GM21737 (cell line): Measurements from ENCODE around the gene ATG4B.

Source experiments
- ATAC-seq: cut with Tn5 transposase; IDR thresholded peaks from one replicate; pipeline ENCODE4 v1.9.1; 2021; ENCODE audit warnings: mild to moderate bottlenecking, moderate library complexity; ENCODE audit not compliant: unreplicated experiment

The ATG4B gene

DNA sequence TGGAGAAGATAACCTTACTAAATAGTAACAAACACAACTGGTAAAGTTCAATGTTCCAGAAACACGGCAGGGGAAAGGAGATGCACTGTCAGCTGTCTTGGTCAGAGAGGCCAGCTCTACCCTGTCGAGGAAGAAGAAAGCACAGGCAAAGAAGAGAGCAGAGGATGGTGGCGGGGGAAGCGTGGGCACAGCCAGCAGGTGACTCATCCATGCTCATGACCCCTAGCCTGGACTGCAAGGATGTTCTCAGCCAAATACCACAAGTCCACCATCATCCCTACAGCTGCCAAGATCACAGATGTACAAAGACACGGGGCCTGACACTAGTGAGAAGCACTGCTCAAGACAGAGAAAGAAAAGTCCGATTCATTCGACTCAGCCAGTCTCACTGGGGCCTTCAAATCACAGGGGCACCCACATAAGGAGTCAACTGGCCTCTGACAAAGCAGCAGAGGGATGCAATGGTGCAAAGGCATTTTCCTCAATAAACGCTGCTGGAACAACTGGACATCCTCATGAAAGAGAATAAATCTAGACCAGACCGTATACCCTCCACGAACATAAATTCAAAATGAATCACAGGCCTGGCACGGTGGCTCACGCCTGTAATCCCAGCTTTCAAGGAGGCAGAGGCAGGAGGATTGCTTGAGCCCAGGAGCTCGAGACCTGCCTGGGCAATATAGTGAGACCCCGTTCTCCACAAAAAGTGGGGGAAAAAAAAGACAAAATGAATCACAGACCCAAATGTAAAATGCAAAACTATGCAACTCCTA is 43.5 kb downstream of the ATG4B start:
- no peak for ATAC-seq

DNA sequence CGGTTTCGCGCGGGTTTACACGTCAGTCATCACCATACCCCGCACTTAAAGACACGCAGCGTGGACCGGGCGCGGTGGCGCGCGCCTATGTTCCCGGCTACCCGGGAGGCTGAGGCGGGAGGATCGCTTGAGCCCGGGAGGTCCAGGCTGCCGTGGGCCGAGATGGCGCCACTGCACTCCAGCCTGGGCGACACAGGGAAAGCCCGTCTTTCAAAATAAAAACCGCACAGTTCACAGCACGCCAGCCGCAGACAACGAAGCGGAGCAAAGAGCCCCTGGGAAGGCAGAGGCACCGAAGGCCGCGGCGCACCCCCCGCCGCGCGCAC is 48.8 kb downstream of the ATG4B start:
- ATAC-seq, result peak; percentile 8

DNA sequence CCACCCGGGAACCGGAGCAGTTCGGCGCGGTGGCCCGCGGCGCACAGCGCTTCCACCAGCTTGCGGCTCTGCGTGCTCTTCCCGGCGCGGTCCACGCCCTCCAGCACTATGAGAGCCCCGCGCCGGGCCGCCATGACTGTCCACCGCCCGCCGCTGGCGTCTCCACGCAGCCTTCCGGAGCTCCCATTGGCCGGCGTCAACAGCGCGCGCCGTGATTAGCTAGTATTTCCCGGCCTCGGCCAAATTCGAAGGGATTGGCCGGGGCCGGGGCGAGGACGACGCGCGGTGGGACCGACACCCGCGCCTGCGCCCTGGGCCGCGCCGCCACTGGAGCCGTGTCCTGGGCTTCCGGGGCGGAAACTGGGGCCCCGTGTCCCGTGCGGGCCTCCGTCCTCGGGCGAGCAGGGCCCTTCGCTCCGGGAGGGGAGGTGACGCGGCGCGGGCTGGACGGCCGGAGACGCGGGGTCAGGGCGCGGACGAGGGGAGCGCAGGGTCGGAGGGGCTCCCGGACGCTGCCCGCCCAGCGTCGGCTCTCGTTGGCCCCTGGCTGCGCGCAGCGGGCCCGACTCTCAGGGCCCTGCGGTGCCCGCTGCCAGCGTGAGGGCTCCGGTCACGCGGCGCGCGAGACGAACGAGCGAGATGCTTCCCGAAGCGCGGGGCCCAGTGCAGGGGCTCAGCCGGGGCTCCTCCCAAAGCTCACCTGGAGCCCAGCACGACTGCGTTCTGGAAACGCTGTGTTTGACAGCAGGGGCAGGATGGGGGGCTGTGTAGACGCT is 49.3 kb downstream of the ATG4B start, which contains the start of gene DTYMK:
Gene DTYMK (minus strand): TSS at position 166 of the 776 bp plus-strand sequence. CDS start 32 bp downstream, at position 134.
- ATAC-seq, result peak; percentile 92

DNA sequence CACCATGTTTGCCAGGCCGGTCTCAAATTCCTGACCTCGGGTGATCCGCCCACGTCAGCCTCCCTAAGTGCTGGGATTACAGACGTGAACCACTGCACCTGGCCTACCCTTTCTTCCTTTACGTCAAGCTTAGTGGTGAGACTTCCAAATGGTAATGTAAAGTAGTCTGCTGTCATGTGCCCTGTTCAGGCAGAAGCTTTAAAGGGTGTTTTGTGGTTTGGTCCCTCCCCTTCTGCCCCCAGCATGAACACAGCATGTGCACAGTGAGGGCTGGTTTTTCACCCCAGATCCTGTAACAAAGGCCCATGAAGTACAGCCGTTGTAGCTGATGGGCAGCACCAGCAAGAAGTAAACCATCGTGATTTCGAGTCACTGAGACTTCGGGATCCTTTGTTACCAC is 51.8 kb downstream of the ATG4B start:
- no peak for ATAC-seq

DNA sequence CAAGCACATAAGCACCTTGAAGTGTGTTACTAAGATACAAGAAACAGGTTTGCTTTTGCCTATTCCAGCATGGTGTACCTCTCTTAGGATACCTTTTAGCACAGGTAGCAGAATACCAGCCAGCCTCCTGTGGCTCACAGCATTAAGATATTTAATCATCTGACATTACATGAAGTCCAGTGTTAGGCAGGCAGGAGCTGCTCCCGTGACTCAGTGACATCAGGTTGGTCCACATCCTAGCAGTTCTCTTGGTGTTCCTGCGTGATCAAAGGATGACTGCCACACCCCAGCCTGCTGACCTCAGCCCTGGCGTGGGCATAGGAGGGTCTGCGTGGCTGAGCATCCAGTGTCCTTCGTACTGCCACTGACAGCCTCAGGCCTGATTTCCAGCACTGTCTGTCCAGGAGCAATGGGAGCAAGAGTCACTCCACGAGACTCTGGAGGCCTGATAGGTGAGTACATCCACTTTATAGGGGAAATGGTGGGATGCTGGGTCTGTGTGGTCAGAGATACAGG is 52.8 kb downstream of the ATG4B start:
- no peak for ATAC-seq

DNA sequence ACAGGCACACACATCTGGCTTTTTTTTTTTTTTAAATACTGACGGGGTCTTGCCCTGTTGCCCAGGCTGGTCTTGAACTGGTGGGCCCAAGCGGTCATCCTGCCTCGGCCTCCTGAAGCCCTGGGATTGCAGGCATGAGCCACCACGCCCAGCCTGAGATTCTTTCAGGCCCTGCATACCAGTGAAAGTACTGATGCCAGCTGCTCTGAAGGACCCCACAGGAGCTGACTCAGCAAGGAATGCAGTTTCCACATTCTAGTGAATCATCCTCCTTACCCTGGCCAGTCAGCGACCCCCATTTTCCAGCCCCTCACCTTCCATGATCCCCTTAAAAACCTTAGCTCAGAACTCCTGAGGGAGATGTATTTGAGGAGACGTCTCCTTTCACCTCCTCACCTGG is 55.0 kb downstream of the ATG4B start:
- no peak for ATAC-seq

DNA sequence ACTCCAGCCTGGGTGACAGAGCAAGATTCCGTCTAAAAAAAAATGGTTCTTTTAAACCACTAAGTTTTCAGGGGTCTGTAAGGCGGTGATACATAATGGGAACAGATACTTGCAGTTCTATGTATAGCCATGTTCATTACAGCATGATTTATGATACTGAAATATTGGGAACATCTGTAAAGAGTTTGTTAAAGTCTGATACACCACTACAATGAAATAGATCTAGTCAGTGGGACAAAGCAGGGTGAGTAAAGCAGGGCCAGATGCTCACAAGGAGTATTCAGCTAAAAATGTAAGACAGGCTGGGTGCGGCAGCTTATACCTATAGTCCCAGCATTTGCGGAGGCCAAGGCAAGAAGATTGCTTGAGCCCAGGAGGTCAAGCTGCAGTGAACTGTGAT is 58.2 kb downstream of the ATG4B start:
- no peak for ATAC-seq

DNA sequence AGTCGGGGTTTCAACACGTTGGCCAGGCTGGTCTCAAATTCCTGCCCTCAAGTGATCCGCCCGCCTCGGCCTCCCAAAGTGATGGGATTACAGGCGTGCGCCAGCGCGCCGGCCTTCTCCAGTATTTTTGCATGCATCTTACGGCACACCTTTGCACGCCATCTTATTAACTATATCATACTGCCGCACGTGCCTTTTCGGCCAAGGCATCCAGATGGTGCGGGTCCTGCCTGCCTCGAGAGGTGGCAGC is 63.6 kb downstream of the ATG4B start:
- no peak for ATAC-seq

DNA sequence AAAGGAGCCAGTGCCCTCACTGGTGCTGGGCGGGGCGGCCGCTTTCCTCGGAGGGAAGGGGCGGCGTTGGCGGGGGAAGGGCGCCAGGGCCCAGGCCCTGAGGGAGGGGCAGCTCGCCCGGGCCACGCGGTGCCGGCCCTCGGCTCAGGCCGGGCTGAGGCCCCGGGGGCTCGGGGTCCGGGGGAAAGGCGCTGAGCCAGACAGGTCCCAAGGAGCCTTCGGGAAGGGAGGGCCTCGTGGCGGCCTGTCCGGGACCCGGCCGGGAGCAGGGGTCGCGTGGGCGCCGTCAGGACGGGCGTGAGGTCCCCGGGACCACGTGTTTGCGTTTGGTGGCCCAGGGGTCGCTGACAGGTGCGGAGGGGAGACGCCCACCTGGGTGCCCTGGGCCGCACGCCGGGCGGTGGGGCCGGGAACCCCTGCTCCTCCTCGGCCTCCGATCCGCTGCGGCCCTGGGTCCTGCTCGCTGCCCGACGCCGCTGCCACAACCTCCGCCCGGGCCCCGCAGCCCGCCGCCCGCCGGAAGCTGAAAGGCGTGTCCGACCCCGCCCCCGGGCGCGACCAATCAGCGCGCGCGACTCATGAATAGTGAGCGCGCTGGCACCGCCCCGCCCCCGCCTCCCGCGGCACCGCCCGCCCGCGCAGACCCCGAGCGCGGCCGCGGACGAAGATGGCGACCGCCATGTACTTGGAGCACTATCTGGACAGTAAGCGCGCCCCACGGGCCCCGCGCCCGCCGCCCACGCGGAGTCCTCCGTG is 64.1 kb downstream of the ATG4B start, which contains the start of gene ING5:
Gene ING5 (plus strand): TSS at position 641 of the 756 bp plus-strand sequence. CDS start 27 bp downstream, at position 668.
- peak; percentile 52 for ATAC-seq

DNA sequence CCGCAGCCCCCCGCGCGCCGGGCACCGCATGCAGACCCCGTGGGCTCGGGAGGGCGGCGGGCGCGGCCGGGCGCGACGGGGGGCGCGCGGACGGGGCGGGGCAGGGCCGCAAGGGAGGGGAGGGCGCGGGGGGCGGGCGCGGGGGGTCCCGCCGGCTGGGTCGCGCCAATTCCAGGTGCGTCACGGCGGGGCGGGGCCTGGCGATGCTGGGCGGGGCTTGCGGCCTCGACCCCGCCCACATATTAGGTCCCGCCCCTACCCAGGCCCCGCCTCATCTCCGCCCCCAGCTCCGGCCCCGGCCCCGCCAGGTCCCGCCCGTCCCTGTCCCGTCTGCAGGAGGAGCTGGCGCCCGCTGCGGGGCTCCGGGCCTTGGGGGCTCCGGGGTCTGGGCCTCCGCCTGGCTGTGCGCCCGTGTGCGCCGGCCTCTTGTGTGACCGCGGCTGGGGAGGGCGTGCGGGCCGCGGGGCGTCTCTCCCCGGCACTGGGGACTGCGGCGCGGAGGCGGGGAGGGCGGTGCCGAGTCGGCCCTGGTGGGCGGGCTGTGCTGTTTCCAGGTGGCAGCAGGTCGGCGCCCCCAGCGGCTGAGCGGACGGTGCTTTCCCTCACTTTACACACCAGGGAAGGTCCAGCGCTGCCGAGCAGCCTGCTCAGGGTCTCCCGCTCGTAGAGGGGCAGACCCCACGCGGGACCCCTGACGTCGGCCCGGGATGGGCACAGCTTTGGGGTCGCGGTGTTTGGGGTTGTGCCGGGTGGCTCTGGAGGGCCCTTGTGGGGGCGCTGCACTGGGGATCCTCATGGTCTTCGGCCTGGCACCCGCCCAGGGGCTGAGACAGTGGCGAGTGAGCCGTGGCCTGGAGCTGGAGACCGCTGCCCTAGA is 64.9 kb downstream of the ATG4B start:
- ATAC-seq, result peak; percentile 63

DNA sequence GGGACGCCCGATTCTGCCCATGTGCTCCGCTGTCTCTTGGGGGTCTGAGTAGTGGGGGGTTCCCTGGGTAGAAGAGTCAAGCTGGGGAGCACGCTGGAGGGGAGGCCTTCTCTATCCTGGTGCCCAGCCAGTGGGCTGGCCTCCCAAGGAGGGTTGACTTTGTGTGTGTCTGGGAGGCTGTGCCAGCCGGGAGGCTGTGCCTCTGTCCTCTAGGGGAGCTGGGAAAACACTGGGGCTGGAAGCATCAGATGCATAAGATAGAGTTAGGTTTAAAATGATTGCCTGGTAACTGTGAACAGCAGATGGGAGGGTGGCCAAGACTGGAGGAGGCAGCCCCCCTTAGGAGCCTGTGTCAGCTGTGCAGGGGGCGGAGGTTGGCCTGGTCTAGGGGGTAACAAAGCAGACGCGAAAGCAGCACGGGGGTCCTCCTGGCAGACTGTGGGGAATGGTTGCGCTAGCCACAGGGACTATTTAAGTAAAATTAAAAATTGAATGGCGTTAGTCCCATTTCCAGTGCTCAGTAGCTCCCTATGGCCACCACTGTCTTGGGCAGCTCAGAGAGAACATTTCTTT is 65.6 kb downstream of the ATG4B start:
- no peak for ATAC-seq

DNA sequence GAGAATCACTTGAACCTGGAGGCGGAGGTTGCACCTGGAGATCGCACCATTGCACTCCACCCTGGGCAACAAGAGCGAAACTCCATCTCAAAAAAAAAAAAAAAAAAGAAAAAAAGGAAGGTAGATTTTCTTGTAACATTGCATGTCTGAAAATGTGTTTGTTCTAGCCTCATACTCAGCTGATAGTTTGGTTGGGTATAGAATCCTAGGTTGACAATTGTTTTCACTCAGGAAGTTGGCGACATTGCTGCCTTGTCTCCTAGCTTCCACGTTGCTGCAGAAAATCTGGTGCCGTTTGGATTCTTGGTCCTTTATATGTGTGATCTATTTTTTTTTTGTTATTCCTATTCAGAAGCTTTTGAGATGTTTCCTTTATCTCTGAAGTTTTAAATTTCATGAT is 69.0 kb downstream of the ATG4B start:
- ATAC-seq, result no peak

DNA sequence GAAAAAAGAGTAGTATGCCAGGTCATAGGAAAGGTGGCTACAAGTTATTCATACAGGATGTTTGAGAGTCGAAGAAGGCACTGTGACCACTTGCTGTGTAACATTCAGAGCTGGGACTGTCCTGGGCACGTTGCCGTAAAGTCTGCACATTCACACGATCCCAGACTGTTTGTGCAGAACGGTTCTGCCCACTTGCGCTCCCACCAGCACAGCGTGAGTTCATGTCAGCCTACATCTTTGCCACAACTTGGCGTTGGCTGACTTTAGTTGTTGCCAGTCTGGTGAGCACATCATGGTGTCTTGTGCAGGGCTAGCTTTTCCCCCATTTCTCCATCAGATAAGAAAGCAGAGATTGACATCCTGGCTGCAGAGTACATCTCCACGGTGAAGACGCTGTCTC is 71.4 kb downstream of the ATG4B start:
- no peak for ATAC-seq

DNA sequence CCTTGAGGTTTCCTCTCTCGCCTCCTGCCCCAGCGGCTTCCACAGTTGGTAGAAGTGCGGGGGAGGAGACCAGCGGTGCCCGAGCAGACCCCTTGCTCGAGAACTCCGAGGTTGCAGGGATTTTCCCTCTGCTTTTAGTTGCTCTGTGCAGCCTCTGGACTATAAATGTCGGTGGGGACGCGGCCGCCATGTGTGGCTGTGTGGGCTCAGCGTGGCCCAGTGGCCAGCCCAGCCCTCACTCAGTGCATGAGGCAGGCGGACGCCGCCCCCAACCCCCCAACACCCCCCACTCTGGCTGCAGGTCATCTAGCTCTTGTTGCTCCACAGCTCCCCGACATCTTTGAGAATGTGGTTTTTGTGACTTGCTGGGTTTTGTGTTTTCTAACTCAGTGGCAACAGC is 81.6 kb downstream of the ATG4B start:
- ATAC-seq, result no peak

DNA sequence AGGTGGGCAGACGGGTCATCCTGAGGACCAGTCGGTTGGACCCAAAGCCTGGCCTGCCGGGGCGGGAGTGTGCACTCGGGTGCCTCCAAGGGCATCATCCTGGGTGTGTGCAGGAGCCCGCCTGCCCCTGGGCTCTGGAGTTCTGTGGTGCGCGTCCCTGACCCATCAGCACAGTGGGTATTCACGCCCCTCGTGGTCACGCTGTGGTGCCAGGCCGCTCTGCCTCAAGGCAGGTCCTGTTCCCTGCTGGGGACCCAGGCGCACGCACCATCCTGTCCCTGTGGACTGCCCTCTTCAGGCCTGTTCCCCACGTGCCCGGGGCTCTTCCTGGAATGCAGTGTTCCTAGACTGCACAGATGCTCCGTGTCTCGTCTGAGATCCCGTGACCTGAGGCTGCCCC is 82.6 kb downstream of the ATG4B start:
- ATAC-seq, result no peak

DNA sequence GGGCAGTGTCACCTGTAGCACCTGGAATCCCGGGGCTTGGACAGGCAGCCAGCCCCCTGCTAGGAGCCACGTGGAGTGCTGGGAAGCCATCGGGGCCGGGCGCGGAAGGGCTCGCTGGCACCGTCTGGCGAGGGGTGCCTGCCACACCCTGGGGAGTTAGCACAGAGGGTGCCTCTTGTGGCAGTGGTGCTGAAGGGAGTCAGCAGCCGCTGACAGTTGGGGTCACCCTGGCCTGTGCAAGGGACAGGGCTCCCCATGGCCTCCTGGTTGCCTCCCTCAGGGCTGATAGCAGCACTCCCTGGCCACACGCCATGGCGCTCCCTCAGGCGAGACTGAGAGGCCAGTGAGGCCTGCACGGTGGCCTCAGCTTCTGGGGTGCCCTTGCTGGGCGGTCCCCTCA is 83.1 kb downstream of the ATG4B start:
- no peak for ATAC-seq

DNA sequence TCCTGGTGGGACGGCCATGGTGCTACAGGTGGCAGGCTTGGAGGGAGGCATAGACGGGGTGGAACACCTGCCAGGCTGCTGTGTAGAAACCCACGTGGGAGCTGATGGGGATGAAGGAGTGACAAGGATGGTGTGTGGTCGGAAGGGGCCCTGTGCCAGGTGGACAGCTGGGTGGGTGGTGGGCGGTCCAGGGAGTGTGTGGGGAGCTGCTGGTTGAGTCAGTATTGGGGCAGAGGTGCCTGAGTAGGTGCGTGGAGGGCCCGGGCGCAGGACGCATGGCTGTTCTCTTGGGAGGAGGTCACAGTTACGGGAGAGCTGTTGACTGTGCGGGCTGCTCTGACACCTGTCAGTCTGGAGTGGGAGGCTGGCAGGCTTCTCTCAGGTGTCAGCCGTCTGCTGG is 84.4 kb downstream of the ATG4B start:
- ATAC-seq, result no peak

DNA sequence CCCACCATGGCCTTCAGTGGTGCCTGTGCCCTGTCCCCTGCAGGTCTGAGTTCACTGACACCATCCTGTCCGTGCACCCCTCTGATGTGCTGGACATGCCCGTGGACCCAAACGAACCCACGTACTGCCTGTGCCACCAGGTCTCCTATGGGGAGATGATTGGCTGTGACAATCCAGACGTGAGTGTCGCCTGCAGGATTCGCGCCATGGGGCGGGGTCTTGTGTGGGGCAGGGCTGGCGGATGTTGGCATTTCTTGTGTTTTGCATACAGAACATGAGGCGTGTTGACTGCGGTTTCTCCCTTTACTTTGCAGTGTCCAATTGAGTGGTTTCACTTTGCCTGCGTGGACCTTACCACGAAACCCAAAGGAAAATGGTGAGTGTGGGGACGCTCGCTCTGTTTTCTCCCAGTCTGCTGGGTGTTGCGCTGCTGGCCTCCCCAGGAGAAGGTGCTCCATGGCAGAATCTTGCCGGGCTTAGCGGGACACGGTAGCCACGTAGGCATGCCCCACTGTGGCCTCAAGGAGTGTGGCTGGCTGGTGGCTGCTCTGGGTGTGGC is 85.5 kb downstream of the ATG4B start:
- no peak for ATAC-seq
